ENCODE measurements around the gene TRRAP. TPM values are rescaled to one million over a fixed set of nuclear protein-coding genes. Genes with fewer than 3 reads are reported as not detected.

Gene TRRAP
- total RNA-seq, 1 donor from 2014 or later: 66.9 TPM

DNA sequence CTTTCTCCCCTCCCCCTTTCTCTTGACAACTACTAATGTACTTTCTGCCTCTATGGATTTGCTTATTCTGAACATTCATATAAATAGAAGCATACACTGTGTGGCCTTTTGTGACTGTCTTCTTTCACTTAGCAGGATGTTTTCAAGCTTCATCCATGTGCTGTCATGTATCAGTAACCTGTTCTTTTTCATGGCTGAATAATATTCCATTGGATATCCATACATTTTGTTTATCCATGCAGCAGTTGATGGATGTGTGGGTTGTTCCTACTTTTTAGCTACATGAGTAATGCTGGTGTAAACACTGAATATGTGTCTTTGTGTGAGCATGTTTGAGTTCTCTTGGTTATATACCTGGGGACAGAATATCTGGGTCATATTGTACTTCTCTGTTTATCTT lies 107.6 kb downstream of the TRRAP start:
- TF ChIP-seq, protein P1, sequence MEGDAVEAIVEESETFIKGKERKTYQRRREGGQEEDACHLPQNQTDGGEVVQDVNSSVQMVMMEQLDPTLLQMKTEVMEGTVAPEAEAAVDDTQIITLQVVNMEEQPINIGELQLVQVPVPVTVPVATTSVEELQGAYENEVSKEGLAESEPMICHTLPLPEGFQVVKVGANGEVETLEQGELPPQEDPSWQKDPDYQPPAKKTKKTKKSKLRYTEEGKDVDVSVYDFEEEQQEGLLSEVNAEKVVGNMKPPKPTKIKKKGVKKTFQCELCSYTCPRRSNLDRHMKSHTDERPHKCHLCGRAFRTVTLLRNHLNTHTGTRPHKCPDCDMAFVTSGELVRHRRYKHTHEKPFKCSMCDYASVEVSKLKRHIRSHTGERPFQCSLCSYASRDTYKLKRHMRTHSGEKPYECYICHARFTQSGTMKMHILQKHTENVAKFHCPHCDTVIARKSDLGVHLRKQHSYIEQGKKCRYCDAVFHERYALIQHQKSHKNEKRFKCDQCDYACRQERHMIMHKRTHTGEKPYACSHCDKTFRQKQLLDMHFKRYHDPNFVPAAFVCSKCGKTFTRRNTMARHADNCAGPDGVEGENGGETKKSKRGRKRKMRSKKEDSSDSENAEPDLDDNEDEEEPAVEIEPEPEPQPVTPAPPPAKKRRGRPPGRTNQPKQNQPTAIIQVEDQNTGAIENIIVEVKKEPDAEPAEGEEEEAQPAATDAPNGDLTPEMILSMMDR (conservative IDR thresholded peaks at IDR 0.05): no peak
- Mint-ChIP-seq H3K4me3 (no peak overlapping the region), H3K36me3 (ENCODE audit: low read depth) (peaks cover 43% of the 10 kb centered on the region), H3K27me3 (ENCODE audit: low read depth) (no peaks in the 10 kb centered on the region), H3K27ac (ENCODE audit: unreplicated experiment) (no peak overlapping the region), H3K4me1 (no peaks in the 10 kb centered on the region), H3K9me3 (peaks cover 9% of the 10 kb centered on the region)
- no peak for DNase-seq (ENCODE audit: low read depth, low spot score)

GRCh38 chr7:98988641-98989040 lies 110.3 kb downstream of the TRRAP start:
- H3K27me3 Mint-ChIP-seq (ENCODE audit: low read depth): no peaks in the 10 kb centered on the region
- H3K36me3 Mint-ChIP-seq (ENCODE audit: low read depth): peaks cover 51% of the 10 kb centered on the region
- H3K27ac Mint-ChIP-seq (ENCODE audit: unreplicated experiment): no peak overlapping the region
- no peaks in the 10 kb centered on the region for H3K4me1 Mint-ChIP-seq
- no peak for DNase-seq (ENCODE audit: low read depth, low spot score)
- H3K9me3 Mint-ChIP-seq: peaks cover 9% of the 10 kb centered on the region
- TF ChIP-seq, protein P1 (conservative IDR thresholded peaks at IDR 0.05): no peak
- H3K4me3 Mint-ChIP-seq: no peak overlapping the region

DNA sequence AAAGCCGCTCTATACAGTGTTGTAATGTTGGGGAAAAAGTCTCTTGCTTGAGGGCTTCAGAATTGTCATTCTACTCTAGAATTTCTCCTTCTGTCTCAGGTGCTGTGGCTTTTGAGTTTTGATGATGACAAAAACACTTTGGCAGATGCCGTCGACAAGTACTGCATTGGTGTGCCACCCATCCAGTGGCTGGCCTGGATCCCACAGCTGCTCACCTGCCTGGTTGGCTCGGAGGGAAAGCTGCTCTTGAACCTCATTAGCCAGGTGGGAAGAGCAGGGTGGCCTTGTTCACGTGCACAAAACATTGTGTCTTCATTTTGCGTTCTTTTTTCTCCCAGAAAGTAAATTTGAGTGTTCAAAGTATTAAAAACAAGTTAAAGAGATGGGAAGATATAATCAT lies 112.0 kb downstream of the TRRAP start:
- DNase-seq (ENCODE audit: low read depth, low spot score): no peak
- no peak overlapping the region for H3K4me3 Mint-ChIP-seq
- H3K27ac Mint-ChIP-seq (ENCODE audit: unreplicated experiment): no peak overlapping the region
- H3K9me3 Mint-ChIP-seq: peaks cover 9% of the 10 kb centered on the region
- H3K36me3 Mint-ChIP-seq (ENCODE audit: low read depth): peaks cover 42% of the 10 kb centered on the region
- TF ChIP-seq, protein P1 (conservative IDR thresholded peaks at IDR 0.05): no peak
- H3K4me1 Mint-ChIP-seq: no peaks in the 10 kb centered on the region
- H3K27me3 Mint-ChIP-seq (ENCODE audit: low read depth): no peaks in the 10 kb centered on the region

DNA sequence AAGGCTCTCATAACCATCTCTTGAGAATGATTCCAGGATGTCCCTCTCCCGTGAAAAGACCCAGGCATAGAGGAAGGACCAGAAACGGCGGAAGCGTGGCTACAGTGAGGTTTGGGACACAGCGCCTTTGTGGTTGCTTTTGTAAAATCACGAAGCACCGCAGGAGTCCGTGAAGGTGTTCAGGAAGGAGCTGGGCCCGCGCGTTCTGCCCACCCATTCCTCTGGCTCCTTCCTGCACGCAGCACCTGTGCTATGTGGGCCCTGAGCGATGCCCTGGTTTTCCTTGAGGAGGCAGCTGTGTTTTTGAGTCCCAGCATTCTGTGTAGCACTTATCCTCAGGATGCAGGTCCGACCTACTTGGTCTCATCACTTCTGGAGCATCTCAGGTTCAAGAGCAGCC lies 112.8 kb downstream of the TRRAP start:
- Mint-ChIP-seq H3K27me3 (ENCODE audit: low read depth) (no peaks in the 10 kb centered on the region), H3K4me1 (no peaks in the 10 kb centered on the region), H3K36me3 (ENCODE audit: low read depth) (peaks cover 34% of the 10 kb centered on the region), H3K27ac (ENCODE audit: unreplicated experiment) (no peak overlapping the region), H3K4me3 (no peak overlapping the region), H3K9me3 (peaks cover 4% of the 10 kb centered on the region)
- no peak for DNase-seq (ENCODE audit: low read depth, low spot score)
- TF ChIP-seq, protein P1 (conservative IDR thresholded peaks at IDR 0.05): no peak

GRCh38 chr7:98992076-98992475 lies 113.7 kb downstream of the TRRAP start:
- H3K4me1 Mint-ChIP-seq: no peaks in the 10 kb centered on the region
- no peaks in the 10 kb centered on the region for H3K27me3 Mint-ChIP-seq (ENCODE audit: low read depth)
- H3K4me3 Mint-ChIP-seq: no peak overlapping the region
- TF ChIP-seq, protein P1 (conservative IDR thresholded peaks at IDR 0.05): no peak
- H3K9me3 Mint-ChIP-seq: peaks cover 1% of the 10 kb centered on the region
- DNase-seq (ENCODE audit: low read depth, low spot score): no peak
- H3K27ac Mint-ChIP-seq (ENCODE audit: unreplicated experiment): no peak overlapping the region
- peaks cover 24% of the 10 kb centered on the region for H3K36me3 Mint-ChIP-seq (ENCODE audit: low read depth)
